A549 treated with CpdA at 1 μM for 4 hours (cell line): ENCODE measurements around the gene ZFP28. TPM values are rescaled to one million over a fixed set of nuclear protein-coding genes. Genes with fewer than 3 reads are reported as not detected.

Experiments
- total RNA-seq: library from RNA; stranded (reverse); fragments of 200-300 nt; extraction: Qiagen RNA extraction; gene quantifications from 5 replicates; pipeline ENCODE4 v1.2.3, GENCODE V29; 2022; ENCODE audit warnings: low read depth

ZFP28 gene
- total RNA-seq: 2.8 to 4.4 TPM (median 3.5 TPM) in 5 replicates

GRCh38 chr19:56538761-56539263 lies at the start of gene ZFP28:
Gene ZFP28, plus strand, starts transcription at chr19:56538948. Its CDS starts 71 bp downstream, at chr19:56539019.

GRCh38 chr19:56507446-56508289 lies 31.1 kb upstream of the ZFP28 start, which contains the start of gene ZNF471:
Gene ZNF471, plus strand, starts transcription at chr19:56507855. Its CDS starts 3,717 bp downstream, at chr19:56511572.

GRCh38 chr19:56567274-56568120 lies 28.7 kb downstream of the ZFP28 start, which contains the start of gene ZNF470:
Gene ZNF470, plus strand, starts transcription at chr19:56567468. Its CDS starts 2,844 bp downstream, at chr19:56570312.

GRCh38 chr19:56594783-56595547 lies 56.2 kb downstream of the ZFP28 start, which contains the start of gene ZNF71:
Gene ZNF71, plus strand, starts transcription at chr19:56595302. Its CDS starts 6,257 bp downstream, at chr19:56601559.

Other genes with a start within 250 kb of the ZFP28 start
- gene ZSCAN5A, start 224.1 kb upstream of the ZFP28 start, total RNA-seq: 7.7 to 12.8 TPM (median 9.2 TPM) in 5 replicates
- gene ZNF582, start 145.4 kb upstream of the ZFP28 start, total RNA-seq: 1.0 to 2.0 TPM (median 1.3 TPM) in 5 replicates
- gene ZNF583, start 134.6 kb upstream of the ZFP28 start, total RNA-seq: 1.7 to 2.6 TPM (median 2.5 TPM) in 5 replicates
- gene ZNF667, start 61.6 kb upstream of the ZFP28 start, total RNA-seq: not detected in 5 replicates
- 0.02 to 0.05 TPM (median 0.03 TPM) in 4 of 5 replicates, not detected in the other for gene ZNF471, start 31.1 kb upstream of the ZFP28 start, total RNA-seq
- 1.4 to 1.8 TPM (median 1.6 TPM) in 5 replicates for gene ZNF470, start 28.5 kb downstream of the ZFP28 start, total RNA-seq
- gene ZNF71, start 56.4 kb downstream of the ZFP28 start, total RNA-seq: 8.3 to 12.5 TPM (median 10.9 TPM) in 5 replicates
- 0.05 TPM in 1 of 5 replicates, not detected in the others for gene SMIM17, start 104.2 kb downstream of the ZFP28 start, total RNA-seq
- gene ZNF835, start 132.8 kb downstream of the ZFP28 start, total RNA-seq: not detected in 5 replicates